Osteoblast (primary cell): ENCODE data around the gene TRIM47. TPM values are rescaled to one million over a fixed set of nuclear protein-coding genes. Genes with fewer than 3 reads are reported as not detected.

ENCODE experiments used
- DNase-seq: peaks from one replicate; pipeline ENCODE4 v3.0.0; 2011; ENCODE audit warnings: low spot score, mixed read lengths; ENCODE audit not compliant: insufficient read length; ENCODE audit errors: missing footprints
- H2AFZ ChIP-seq: 2 replicates; pipeline ENCODE4 v1.6.0; 2011; ENCODE audit warnings: mild to moderate bottlenecking, low read length
- H3K27ac ChIP-seq: 2 replicates; pipeline ENCODE4 v1.5.1; 2011; ENCODE audit warnings: mild to moderate bottlenecking, low read depth, low read length, moderate library complexity
- H3K27me3 ChIP-seq: 2 replicates; pipeline ENCODE4 v1.6.0; 2012; ENCODE audit warnings: mild to moderate bottlenecking, control low read depth, inconsistent platforms, low read length, moderate library complexity; ENCODE audit not compliant: insufficient read depth
- H3K36me3 ChIP-seq: 2 replicates; pipeline ENCODE4 v1.5.1; 2011; ENCODE audit warnings: mild to moderate bottlenecking, low read length, control low read depth, moderate library complexity; ENCODE audit not compliant: insufficient read depth
- H3K4me1 ChIP-seq: 2 replicates; pipeline ENCODE4 v1.5.1; 2011; ENCODE audit warnings: mild to moderate bottlenecking, low read length, control low read depth, moderate library complexity; ENCODE audit not compliant: insufficient read depth
- H3K4me2 ChIP-seq: 2 replicates; pipeline ENCODE4 v1.6.0; 2011; ENCODE audit warnings: mild to moderate bottlenecking, low read length; ENCODE audit not compliant: insufficient read depth
- H3K4me3 ChIP-seq: fragments of 200-600 bp; sonication (generic); 3 replicates; pipeline ENCODE4 v1.5.1; 2012; ENCODE audit warnings: mild to moderate bottlenecking, low read length, inconsistent platforms; ENCODE audit not compliant: insufficient read depth
- H3K79me2 ChIP-seq: 2 replicates; pipeline ENCODE4 v1.6.0; 2012; ENCODE audit warnings: mild to moderate bottlenecking, low read length, control low read depth, inconsistent platforms; ENCODE audit not compliant: insufficient read depth
- H3K9me3 ChIP-seq: 2 replicates; pipeline ENCODE4 v1.5.1; 2011; ENCODE audit warnings: low read depth, low read length, control low read depth
- H4K20me1 ChIP-seq: 2 replicates; pipeline ENCODE4 v1.6.0; 2012; ENCODE audit warnings: mild to moderate bottlenecking, low read length, control low read depth; ENCODE audit not compliant: insufficient read depth
- total RNA-seq: library from RNA; depleted of rRNA; stranded (reverse); fragments of >200 nt; gene quantifications from 2 replicates; pipeline ENCODE4 v1.2.3, GENCODE V29; 2012
- TF ChIP-seq, protein P1 (sequence below): IDR thresholded peaks from 2 replicates; pipeline ENCODE4 v1.5.1; 2011; ENCODE audit warnings: mild to moderate bottlenecking, low read depth, low read length, moderate library complexity; ENCODE audit errors: extremely low read depth

TRIM47 gene
- total RNA-seq, 1 donor, result 21.7 TPM

DNA sequence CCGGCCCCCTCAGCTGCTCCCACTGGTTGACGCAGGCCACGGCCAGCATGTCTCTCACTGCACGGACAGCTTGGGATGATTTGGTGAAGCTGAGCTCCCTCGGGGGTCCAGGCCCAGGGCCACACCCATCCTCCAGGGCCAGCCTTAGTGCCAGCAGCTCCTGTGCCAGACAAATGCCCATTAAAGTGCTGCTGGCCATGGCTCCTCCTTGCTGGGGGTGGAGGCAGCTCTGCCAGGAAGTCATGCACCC lies 2.5 kb downstream of the TRIM47 start:
- peaks cover 32% of the 10 kb centered on the region for H3K4me1 ChIP-seq
- H3K27ac ChIP-seq, result no peak overlapping the region
- H3K79me2 ChIP-seq, result no peaks in the 10 kb centered on the region
- no peak for DNase-seq
- H3K4me2 ChIP-seq, result peak overlapping the region; percentile 86
- no peaks in the 10 kb centered on the region for H3K9me3 ChIP-seq
- H2AFZ ChIP-seq, result no peak overlapping the region
- TF ChIP-seq, protein P1, sequence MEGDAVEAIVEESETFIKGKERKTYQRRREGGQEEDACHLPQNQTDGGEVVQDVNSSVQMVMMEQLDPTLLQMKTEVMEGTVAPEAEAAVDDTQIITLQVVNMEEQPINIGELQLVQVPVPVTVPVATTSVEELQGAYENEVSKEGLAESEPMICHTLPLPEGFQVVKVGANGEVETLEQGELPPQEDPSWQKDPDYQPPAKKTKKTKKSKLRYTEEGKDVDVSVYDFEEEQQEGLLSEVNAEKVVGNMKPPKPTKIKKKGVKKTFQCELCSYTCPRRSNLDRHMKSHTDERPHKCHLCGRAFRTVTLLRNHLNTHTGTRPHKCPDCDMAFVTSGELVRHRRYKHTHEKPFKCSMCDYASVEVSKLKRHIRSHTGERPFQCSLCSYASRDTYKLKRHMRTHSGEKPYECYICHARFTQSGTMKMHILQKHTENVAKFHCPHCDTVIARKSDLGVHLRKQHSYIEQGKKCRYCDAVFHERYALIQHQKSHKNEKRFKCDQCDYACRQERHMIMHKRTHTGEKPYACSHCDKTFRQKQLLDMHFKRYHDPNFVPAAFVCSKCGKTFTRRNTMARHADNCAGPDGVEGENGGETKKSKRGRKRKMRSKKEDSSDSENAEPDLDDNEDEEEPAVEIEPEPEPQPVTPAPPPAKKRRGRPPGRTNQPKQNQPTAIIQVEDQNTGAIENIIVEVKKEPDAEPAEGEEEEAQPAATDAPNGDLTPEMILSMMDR, result no peak
- H3K36me3 ChIP-seq, result no peaks in the 10 kb centered on the region
- H3K4me3 ChIP-seq, result no peak overlapping the region
- peaks cover 3% of the 10 kb centered on the region for H4K20me1 ChIP-seq
- H3K27me3 ChIP-seq, result peaks cover 6% of the 10 kb centered on the region

DNA sequence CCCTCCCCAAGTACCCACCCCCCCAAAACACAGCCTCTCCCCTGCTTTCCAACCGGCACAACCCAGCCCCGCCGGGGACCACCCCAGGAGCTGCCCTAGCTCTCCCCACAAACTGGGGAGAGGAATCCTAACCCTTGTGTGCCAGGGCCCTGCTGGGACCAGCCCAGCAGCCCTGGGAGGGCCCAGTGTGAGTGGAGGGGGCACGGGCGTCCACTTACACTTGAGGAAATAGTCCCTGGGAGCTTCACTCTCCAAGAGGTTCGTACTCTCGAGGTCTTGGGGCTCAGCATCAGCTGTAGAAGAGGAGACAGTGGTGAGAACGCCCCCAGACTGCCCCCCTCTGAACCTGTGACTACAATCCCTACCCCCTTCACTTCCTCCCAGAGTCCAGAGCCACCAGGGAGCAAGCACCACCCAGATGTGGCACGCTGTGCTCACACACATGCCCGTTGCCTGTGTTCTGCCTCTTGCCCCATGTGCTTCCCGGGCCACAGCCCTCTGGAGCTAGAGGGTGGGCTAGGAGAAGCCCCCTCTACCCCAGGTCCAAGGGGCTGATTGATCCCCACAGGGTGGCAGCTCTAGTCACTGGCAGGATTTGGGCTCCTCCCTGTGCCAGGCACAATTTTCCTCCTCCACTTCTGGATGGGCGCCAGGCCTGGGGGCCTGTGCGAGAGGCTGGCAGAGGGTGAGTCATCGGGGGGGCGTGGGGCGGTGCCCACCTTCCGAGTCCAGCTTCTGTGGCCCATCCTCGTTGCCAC lies 3.0 kb downstream of the TRIM47 start:
- H4K20me1 ChIP-seq, result peaks cover 3% of the 10 kb centered on the region
- H3K4me3 ChIP-seq, result no peak overlapping the region
- TF ChIP-seq, protein P1, result no peak
- H3K4me2 ChIP-seq, result peak overlapping the region; percentile 18
- no peak overlapping the region for H3K27ac ChIP-seq
- peaks cover 32% of the 10 kb centered on the region for H3K4me1 ChIP-seq
- peak; percentile 57 for DNase-seq
- H3K9me3 ChIP-seq, result no peaks in the 10 kb centered on the region
- H3K79me2 ChIP-seq, result no peaks in the 10 kb centered on the region
- H3K36me3 ChIP-seq, result no peaks in the 10 kb centered on the region
- peaks cover 6% of the 10 kb centered on the region for H3K27me3 ChIP-seq
- peak overlapping the region; percentile 12 for H2AFZ ChIP-seq

DNA sequence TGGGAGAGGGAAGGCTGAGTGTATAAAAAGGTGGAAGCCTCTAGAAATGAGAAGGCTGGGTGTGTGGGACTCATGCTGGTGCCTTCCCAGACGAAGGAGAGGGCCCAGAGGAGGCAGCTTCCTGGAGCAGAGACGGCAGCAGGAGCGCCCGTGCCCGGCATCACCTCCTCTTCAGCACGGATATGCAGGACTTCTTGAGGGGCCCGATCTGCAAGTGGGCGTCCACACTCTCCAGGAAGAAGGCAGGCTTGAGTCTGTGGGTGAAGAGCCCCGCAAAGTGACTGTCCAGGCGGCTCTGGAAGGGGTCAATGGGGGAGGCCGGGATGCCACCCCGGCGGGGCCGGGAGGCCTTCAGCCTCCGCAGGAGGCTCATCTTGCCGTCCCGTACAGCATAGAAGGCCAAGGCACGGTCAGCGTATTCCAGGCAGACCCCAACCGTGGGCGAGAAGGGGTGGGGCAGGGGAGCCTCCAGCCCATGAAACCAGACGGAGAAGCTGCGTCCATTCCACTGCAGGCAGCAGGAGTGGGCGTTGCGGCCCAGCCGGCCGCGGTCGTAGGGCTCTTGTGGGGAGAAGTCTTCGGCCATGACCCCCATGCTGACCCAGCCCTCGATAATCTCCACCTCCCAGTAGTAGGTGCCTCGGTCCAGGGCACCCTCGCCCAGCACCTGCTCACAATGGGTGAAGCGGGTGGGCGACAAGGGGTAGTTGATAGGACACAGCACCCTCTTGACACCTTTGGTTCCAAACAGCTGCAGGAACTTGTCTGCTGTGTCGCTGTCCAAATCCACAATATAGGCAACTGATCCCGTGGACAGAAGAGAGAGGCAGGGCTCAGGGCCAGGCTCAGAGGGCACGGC lies 3.8 kb downstream of the TRIM47 start:
- H2AFZ ChIP-seq, result no peak overlapping the region
- H3K4me3 ChIP-seq, result no peak overlapping the region
- H3K9me3 ChIP-seq, result no peaks in the 10 kb centered on the region
- peak; percentile 27 for DNase-seq
- H3K27me3 ChIP-seq, result peaks cover 6% of the 10 kb centered on the region
- H3K4me2 ChIP-seq, result no peak overlapping the region
- peaks cover 3% of the 10 kb centered on the region for H4K20me1 ChIP-seq
- peaks cover 34% of the 10 kb centered on the region for H3K4me1 ChIP-seq
- TF ChIP-seq, protein P1, result no peak
- no peaks in the 10 kb centered on the region for H3K36me3 ChIP-seq
- H3K27ac ChIP-seq, result no peak overlapping the region
- no peaks in the 10 kb centered on the region for H3K79me2 ChIP-seq
